Endothelial cell of umbilical vein (primary cell): ENCODE results near the gene FOXJ3.

ENCODE experiments used
- EZH2 ChIP-seq: IDR thresholded peaks from 2 replicates; pipeline ENCODE4 v1.6.1; 2012; ENCODE audit warnings: borderline replicate concordance, low read depth, mild to moderate bottlenecking, moderate library complexity, low read length, inconsistent platforms; ENCODE audit not compliant: severe bottlenecking
- GATA2 ChIP-seq: IDR thresholded peaks from 2 replicates; pipeline ENCODE4 v1.7.0; 2011; ENCODE audit warnings: low read depth, mild to moderate bottlenecking, moderate library complexity, mixed read lengths, low read length; ENCODE audit not compliant: insufficient read length, insufficient read depth
- JUN ChIP-seq: IDR thresholded peaks from 2 replicates; pipeline ENCODE4 v1.6.1; 2011; ENCODE audit warnings: borderline replicate concordance, low read depth; ENCODE audit not compliant: insufficient read length, insufficient read depth
- POLR2A ChIP-seq: IDR thresholded peaks from 2 replicates; pipeline ENCODE4 v1.6.1; 2012; ENCODE audit warnings: low read depth, mild to moderate bottlenecking, control low read depth, low read length
- POLR2AphosphoS5 ChIP-seq: IDR thresholded peaks from 2 replicates; pipeline ENCODE4 v1.6.1; 2012; ENCODE audit warnings: low read depth, mild to moderate bottlenecking, control low read depth, low read length, moderate library complexity; ENCODE audit not compliant: insufficient read depth
- TF ChIP-seq, protein P1 (sequence below), 2 donors: IDR thresholded peaks; 1 replicate in 1 of 2; 2 replicates in 1 of 2; pipeline ENCODE4 v1.5.1; 2011; ENCODE audit warnings: low read length in 2 of 2, mild to moderate bottlenecking in 2 of 2, moderate library complexity in 2 of 2, control low read depth in 1 of 2, inconsistent platforms in 1 of 2, low read depth in 1 of 2; ENCODE audit not compliant: insufficient read depth in 1 of 2; ENCODE audit errors: extremely low read depth in 1 of 2
- TF ChIP-seq, protein P2 (sequence below): IDR thresholded peaks from 2 replicates; pipeline ENCODE4 v1.6.1; 2011; ENCODE audit not compliant: insufficient read depth, insufficient read length

DNA sequence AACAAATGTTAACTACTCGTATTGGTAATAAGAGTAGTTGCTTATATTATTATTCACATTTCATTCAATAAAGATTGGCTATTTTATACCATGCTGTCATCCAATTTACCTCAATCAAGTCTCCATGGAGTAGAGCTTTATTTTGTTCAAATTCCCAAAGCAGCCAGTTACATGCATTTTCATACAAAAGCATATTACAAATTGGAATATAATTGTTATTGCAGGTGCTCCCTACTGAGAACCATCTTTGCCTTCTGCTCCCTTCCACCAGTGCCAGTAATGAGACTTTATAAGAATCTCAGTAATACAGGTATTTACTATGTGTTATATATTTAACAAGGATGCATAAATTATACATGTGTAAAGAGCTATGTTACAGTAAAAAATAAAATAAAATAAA, 54.2 kb downstream of the FOXJ3 start:
- TF ChIP-seq, protein P1, sequence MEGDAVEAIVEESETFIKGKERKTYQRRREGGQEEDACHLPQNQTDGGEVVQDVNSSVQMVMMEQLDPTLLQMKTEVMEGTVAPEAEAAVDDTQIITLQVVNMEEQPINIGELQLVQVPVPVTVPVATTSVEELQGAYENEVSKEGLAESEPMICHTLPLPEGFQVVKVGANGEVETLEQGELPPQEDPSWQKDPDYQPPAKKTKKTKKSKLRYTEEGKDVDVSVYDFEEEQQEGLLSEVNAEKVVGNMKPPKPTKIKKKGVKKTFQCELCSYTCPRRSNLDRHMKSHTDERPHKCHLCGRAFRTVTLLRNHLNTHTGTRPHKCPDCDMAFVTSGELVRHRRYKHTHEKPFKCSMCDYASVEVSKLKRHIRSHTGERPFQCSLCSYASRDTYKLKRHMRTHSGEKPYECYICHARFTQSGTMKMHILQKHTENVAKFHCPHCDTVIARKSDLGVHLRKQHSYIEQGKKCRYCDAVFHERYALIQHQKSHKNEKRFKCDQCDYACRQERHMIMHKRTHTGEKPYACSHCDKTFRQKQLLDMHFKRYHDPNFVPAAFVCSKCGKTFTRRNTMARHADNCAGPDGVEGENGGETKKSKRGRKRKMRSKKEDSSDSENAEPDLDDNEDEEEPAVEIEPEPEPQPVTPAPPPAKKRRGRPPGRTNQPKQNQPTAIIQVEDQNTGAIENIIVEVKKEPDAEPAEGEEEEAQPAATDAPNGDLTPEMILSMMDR (IDR thresholded peaks at IDR 0.05; ENCODE audit: extremely low read depth in 1 of 2, insufficient read depth in 1 of 2, low read depth in 1 of 2, low read length in 2 of 2), result no peak
- TF ChIP-seq POLR2A, result no peak
- no peak for TF ChIP-seq EZH2
- TF ChIP-seq POLR2AphosphoS5, result no peak
- TF ChIP-seq, protein P2, sequence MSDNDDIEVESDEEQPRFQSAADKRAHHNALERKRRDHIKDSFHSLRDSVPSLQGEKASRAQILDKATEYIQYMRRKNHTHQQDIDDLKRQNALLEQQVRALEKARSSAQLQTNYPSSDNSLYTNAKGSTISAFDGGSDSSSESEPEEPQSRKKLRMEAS, result no peak
- TF ChIP-seq JUN, result no peak
- no peak for TF ChIP-seq GATA2
